A673 (cell line): ENCODE results near the gene DYNC2LI1. TPM values are rescaled to one million over a fixed set of nuclear protein-coding genes. Genes with fewer than 3 reads are reported as not detected.
A peak's percentile ranks its signal among the peaks of the same experiment; 100 is the strongest.

Source experiments
- BruUV-seq: library from RNA; stranded (reverse); fragments of 400-500 nt; replicated peaks from 2 replicates; lab custom pipeline; 2021; lab: Mats Ljungman, UMichigan
- CTCF ChIA-PET: fragments of 300-600 bp; sonication (Branson Sonifier 250); formaldehyde crosslinking; loops from one replicate; lab custom pipeline; 2022; ENCODE audit warnings: antibody characterized with exemption; lab: Charles Lee
- POLR2A ChIA-PET: fragments of 300-600 bp; sonication (Branson Sonifier 250); formaldehyde crosslinking; loops from one replicate; lab custom pipeline; 2022; ENCODE audit warnings: antibody characterized with exemption; ENCODE audit not compliant: low non-redundant PET; lab: Charles Lee
- DNase-seq: peaks from one replicate; pipeline ENCODE4 v3.0.0-alpha.2; 2015; ENCODE audit warnings: low spot score
- H3K27ac ChIP-seq: fragments of 200-600 bp; sonication (generic); 2 replicates; pipeline ENCODE4 v1.5.1; 2016; ENCODE audit warnings: mixed run types, low read depth, mild to moderate bottlenecking, mixed read lengths, antibody characterized with exemption, low read length; ENCODE audit not compliant: poor library complexity, severe bottlenecking
- H3K27me3 ChIP-seq: fragments of 200-600 bp; sonication (generic); replicated peaks from 2 replicates; pipeline ENCODE4 v1.6.1; 2017; ENCODE audit warnings: mixed run types, low read depth, mild to moderate bottlenecking, mixed read lengths, antibody characterized with exemption, low read length; ENCODE audit not compliant: insufficient read depth, poor library complexity
- H3K36me3 ChIP-seq: fragments of 200-600 bp; sonication (generic); 2 replicates; pipeline ENCODE4 v1.6.1; 2016; ENCODE audit warnings: mixed run types, mild to moderate bottlenecking, mixed read lengths, antibody characterized with exemption, low read length; ENCODE audit not compliant: insufficient read depth, poor library complexity, severe bottlenecking
- H3K4me1 ChIP-seq: fragments of 200-600 bp; sonication (generic); 2 replicates; pipeline ENCODE4 v1.6.1; 2017; ENCODE audit warnings: mixed run types, mild to moderate bottlenecking, mixed read lengths, antibody characterized with exemption, low read length; ENCODE audit not compliant: insufficient read depth, poor library complexity, severe bottlenecking
- H3K4me3 ChIP-seq: fragments of 200-600 bp; sonication (generic); 2 replicates; pipeline ENCODE4 v1.5.1; 2016; ENCODE audit warnings: low read depth, mixed run types, mild to moderate bottlenecking, mixed read lengths, low read length; ENCODE audit not compliant: poor library complexity, severe bottlenecking
- H3K9me3 ChIP-seq: fragments of 200-600 bp; sonication (generic); 2 replicates; pipeline ENCODE4 v1.6.1; 2016; ENCODE audit warnings: mixed run types, low read depth, mild to moderate bottlenecking, mixed read lengths, antibody characterized with exemption, low read length; ENCODE audit not compliant: poor library complexity, severe bottlenecking
- EZH2 ChIP-seq: fragments of 200-600 bp; sonication (generic); IDR thresholded peaks from 2 replicates; pipeline ENCODE4 v1.6.1; 2017; ENCODE audit warnings: borderline replicate concordance, low read depth, mild to moderate bottlenecking, mixed read lengths, antibody characterized with exemption, low read length; ENCODE audit not compliant: poor library complexity, severe bottlenecking
- intact Hi-C: fragments of 100-400 bp; cut with micrococcal nuclease; formaldehyde crosslinking; loops from one replicate; pipeline ENCODE4 v1.10.0; 2022; ENCODE audit not compliant: unreplicated experiment
- total RNA-seq: library from RNA; stranded (reverse); gene quantifications from 2 replicates; pipeline ENCODE4 v1.2.3, GENCODE V29; 2021
- TF ChIP-seq, protein P1 (sequence below): fragments of 300-800, 200-600 bp; sonication (generic); conservative IDR thresholded peaks from 2 replicates; pipeline ENCODE4 v1.5.1; 2017; ENCODE audit warnings: low read depth, mild to moderate bottlenecking, antibody characterized with exemption, low read length, moderate library complexity, mixed read lengths

Gene DYNC2LI1
- total RNA-seq, 1 experiment from 2014 or later: 14.8 TPM

DNA sequence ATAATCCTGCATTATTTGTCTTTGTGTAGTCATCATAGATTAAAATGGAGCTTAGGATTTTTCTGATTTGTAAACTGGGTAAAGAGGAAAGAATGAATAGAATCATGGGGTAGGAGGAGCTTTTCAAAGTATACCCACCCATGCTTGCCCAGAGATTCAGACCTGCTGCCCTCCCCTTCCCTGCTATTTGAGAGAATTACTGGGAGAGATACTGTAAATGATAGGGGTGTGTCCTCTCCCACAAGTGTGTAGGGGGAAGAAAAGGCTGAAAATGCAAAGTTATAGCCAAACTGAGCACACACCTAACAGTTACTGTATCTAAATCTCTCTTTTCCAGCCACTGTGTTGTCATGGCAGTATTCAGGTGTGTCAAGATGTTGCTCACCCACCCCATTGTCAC lies 21.5 kb upstream of the DYNC2LI1 start:
- Histone ChIP-seq H3K4me1 (no peaks in the 10 kb centered on the region), H3K27me3 (no peaks in the 10 kb centered on the region), H3K9me3 (no peaks in the 10 kb centered on the region), H3K27ac (no peak overlapping the region), H3K36me3 (no peaks in the 10 kb centered on the region), H3K4me3 (no peak overlapping the region)
- DNase-seq: no peak
- TF ChIP-seq, protein P1, sequence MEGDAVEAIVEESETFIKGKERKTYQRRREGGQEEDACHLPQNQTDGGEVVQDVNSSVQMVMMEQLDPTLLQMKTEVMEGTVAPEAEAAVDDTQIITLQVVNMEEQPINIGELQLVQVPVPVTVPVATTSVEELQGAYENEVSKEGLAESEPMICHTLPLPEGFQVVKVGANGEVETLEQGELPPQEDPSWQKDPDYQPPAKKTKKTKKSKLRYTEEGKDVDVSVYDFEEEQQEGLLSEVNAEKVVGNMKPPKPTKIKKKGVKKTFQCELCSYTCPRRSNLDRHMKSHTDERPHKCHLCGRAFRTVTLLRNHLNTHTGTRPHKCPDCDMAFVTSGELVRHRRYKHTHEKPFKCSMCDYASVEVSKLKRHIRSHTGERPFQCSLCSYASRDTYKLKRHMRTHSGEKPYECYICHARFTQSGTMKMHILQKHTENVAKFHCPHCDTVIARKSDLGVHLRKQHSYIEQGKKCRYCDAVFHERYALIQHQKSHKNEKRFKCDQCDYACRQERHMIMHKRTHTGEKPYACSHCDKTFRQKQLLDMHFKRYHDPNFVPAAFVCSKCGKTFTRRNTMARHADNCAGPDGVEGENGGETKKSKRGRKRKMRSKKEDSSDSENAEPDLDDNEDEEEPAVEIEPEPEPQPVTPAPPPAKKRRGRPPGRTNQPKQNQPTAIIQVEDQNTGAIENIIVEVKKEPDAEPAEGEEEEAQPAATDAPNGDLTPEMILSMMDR: no peak
- TF ChIP-seq EZH2: no peak
- ChIA-PET POLR2A (no interaction called here), CTCF (no interaction called here)
- BruUV-seq: no TSS peak
- intact Hi-C loops: no loop called here

DNA sequence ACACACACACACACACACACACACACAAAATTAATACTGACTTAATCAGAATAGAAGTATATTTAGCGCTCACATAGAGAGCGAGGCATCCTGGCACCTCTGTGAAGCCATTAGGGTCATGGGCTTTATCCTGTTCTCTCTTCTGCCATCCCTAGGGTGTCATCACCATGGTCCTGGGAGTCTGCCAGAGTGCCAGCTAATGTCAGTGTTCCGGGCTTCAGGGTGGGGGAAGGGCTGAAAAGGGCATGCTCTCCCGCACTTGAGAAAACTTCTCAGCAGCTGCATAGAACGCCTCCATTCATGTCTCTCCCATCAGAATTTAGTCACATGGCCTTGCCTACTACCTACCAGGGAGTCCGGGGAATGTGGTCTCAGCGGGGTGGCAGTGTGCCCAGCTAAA lies 19.7 kb upstream of the DYNC2LI1 start:
- no TSS peak for BruUV-seq
- intact Hi-C loops: no loop called here
- ChIA-PET POLR2A (interaction anchor here (0.6 kb wide), 1 partner anchor 53 kb away, joined by 7 read pairs; no protein-coding TSS in a partner anchor), CTCF (no interaction called here)
- Histone ChIP-seq H3K4me1 (no peaks in the 10 kb centered on the region), H3K4me3 (no peak overlapping the region), H3K27me3 (no peaks in the 10 kb centered on the region), H3K36me3 (no peaks in the 10 kb centered on the region), H3K9me3 (no peaks in the 10 kb centered on the region), H3K27ac (no peak overlapping the region)
- TF ChIP-seq, protein P1: no peak
- DNase-seq: peak; percentile 40

DNA sequence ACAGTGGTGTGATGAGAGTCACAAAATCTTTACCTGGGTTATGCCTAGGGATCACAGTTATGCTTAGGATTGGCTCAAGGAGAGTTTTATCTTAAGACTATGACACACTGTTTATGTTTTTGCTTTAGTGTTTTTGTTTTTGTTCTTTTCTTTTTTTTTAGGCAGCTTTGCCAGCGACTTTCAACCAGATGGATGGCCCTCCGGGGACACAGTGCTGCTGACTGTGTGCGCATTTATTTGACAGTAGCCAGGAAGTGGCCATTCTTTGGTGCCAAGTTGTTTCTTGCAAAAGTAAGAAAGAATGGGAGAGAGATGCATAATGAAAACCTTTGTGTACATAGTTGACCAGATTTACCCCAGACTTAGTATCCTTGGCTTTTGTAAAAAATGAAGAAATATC lies 15.1 kb upstream of the DYNC2LI1 start:
- intact Hi-C loops: no loop called here
- H3K27ac ChIP-seq: no peak overlapping the region
- H3K4me1 ChIP-seq: no peaks in the 10 kb centered on the region
- no peaks in the 10 kb centered on the region for H3K9me3 ChIP-seq
- no peak for DNase-seq
- H3K36me3 ChIP-seq: no peaks in the 10 kb centered on the region
- TF ChIP-seq, protein P1: no peak
- TF ChIP-seq EZH2: no peak
- ChIA-PET CTCF (no interaction called here), POLR2A (no interaction called here)
- BruUV-seq: no TSS peak
- H3K4me3 ChIP-seq: no peak overlapping the region
- H3K27me3 ChIP-seq: no peaks in the 10 kb centered on the region
